Erythroblast (primary cell): Measurements from ENCODE around the gene PCDHB6.
"Not testable (repeated sequence)": the region's sequence is repeated elsewhere in the genome, so short reads cannot be mapped to it uniquely, and the experiment has no call there.

Experiments used
- DNase-seq, 2 experiments: peaks; one replicate each; lab custom pipeline; 2025; lab: John Stamatoyannopoulos, UW
- GATA1 ChIP-seq: IDR thresholded peaks from 2 replicates; pipeline ENCODE4 v1.6.1; 2011; ENCODE audit warnings: low read depth, mild to moderate bottlenecking, control low read depth, low read length, moderate library complexity
- POLR2A ChIP-seq: IDR thresholded peaks from 2 replicates; pipeline ENCODE4 v1.6.1; 2011; ENCODE audit warnings: mild to moderate bottlenecking, low read length

Gene PCDHB6

DNA sequence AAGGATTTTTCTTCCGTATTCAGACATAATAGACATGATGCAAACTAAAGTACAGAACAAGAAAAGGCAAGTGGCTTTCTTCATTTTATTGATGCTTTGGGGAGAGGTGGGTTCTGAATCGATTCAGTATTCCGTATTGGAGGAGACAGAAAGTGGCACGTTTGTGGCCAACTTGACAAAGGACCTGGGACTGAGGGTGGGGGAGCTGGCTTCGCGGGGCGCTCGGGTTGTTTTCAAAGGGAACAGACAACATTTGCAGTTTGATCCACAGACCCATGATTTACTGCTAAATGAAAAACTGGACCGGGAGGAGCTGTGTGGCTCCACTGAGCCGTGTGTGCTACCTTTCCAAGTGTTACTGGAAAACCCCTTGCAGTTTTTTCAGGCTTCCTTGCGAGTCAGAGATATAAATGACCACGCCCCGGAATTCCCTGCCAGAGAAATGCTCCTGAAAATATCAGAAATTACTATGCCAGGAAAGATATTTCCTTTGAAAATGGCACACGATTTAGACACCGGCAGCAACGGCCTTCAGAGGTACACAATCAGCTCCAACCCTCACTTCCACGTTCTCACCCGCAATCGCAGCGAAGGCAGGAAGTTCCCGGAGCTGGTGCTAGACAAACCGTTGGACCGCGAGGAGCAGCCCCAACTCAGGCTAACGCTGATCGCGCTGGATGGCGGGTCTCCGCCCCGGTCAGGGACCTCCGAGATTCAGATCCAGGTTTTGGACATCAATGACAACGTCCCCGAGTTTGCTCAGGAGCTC lies 551 bp downstream of the PCDHB6 start:
- DNase-seq: no peak
- TF ChIP-seq GATA1: no peak
- no peak for TF ChIP-seq POLR2A

DNA sequence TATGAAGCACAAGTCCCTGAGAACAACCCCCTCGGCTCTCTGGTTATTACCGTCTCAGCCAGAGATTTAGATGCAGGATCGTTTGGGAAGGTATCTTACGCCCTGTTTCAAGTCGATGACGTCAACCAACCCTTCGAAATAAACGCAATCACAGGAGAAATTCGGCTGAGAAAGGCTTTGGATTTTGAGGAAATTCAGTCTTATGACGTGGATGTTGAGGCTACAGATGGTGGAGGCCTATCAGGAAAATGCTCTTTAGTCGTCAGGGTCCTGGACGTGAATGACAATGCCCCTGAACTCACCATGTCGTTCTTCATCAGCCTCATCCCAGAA lies 1.1 kb downstream of the PCDHB6 start:
- TF ChIP-seq POLR2A: no peak
- TF ChIP-seq GATA1: no peak

DNA sequence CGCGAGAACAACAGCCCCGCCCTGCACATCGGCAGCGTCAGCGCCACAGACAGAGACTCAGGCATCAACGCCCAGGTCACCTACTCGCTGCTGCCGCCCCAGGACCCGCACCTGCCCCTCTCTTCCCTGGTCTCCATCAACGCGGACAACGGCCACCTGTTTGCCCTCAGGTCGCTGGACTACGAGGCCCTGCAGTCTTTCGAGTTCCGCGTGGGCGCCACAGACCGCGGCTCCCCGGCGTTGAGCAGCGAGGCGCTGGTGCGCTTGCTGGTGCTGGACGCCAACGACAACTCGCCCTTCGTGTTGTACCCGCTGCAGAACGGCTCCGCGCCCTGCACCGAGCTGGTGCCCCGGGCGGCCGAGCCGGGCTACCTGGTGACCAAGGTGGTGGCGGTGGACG lies 1.8 kb downstream of the PCDHB6 start:
- DNase-seq: not testable (repeated sequence)

More for the DNA sequence above, 1.1 kb downstream of the PCDHB6 start:
- DNase-seq: no peak

DNA sequence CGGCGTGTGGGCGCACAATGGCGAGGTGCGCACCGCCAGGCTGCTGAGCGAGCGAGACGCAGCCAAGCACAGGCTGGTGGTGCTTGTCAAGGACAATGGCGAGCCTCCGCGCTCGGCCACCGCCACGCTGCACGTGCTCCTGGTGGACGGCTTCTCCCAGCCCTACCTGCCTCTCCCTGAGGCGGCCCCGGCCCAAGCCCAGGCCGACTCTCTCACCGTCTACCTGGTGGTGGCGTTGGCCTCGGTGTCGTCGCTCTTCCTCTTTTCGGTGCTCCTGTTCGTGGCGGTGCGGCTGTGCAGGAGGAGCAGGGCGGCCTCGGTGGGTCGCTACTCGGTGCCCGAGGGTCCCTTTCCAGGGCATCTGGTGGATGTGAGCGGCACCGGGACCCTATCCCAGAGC lies 2.2 kb downstream of the PCDHB6 start:
- DNase-seq: not testable (repeated sequence)

DNA sequence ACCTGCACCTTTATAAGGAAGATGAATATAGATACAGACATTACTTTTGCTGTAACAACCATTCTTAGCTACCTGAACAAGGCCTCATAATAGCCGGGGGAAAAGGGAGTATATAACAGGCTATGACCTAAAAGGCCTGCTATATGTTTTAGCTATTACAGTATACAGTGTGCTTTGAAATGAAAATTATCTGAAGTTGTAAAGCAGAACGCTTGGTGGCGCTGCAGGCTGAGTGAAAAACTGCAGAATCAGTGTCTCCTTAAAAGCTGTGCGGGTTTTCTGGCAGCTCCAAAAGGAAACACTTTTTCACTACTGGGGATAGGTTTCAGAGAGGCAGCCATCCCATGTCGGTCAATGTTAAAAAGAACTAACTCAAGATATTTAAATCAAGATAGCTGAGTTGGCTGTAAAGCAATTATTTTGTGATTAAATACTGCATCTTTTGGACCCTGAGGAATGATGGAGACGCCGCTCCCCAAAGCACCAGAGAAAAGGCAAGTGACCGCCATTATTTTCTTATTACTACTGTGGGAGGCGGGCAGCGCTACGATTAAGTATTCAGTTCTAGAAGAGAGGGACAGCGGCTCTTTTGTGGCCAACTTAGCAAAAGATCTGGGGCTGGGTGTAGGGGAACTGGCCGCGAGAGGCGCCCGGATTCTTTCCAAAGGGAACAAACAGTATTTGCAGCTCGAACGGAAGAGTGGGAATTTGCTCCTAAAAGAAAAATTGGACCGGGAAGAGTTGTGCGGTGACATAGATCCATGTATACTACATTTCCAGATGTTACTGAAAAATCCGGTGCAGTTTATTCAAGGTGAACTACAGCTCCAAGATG lies 5.9 kb downstream of the PCDHB6 start:
- DNase-seq: no peak
- TF ChIP-seq GATA1 (no peak), POLR2A (no peak)

DNA sequence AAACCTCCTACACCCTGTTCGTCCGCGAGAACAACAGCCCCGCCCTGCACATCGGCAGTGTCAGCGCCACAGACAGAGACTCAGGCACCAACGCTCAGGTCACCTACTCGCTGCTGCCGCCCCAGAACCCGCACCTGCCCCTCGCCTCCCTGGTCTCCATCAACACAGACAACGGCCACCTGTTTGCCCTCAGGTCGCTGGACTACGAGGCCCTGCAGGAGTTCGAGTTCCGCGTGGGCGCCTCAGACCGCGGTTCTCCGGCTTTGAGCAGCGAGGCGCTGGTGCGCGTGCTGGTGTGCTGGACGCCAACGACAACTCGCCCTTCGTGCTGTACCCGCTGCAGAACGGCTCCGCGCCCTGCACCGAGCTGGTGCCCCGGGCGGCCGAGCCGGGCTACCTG lies 7.5 kb downstream of the PCDHB6 start:
- DNase-seq: not testable (repeated sequence)

DNA sequence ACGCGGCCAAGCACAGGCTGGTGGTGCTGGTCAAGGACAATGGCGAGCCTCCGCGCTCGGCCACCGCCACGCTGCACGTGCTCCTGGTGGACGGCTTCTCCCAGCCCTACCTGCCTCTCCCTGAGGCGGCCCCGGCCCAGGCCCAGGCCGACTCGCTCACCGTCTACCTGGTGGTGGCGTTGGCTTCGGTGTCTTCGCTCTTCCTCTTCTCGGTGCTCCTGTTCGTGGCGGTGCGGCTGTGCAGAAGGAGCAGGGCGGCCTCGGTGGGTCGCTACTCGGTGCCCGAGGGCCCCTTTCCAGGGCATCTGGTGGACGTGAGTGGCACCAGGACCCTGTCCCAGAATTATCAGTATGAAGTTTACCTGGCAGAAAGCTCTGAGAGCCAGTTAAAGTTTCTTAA lies 8.0 kb downstream of the PCDHB6 start:
- not testable (repeated sequence) for DNase-seq

DNA sequence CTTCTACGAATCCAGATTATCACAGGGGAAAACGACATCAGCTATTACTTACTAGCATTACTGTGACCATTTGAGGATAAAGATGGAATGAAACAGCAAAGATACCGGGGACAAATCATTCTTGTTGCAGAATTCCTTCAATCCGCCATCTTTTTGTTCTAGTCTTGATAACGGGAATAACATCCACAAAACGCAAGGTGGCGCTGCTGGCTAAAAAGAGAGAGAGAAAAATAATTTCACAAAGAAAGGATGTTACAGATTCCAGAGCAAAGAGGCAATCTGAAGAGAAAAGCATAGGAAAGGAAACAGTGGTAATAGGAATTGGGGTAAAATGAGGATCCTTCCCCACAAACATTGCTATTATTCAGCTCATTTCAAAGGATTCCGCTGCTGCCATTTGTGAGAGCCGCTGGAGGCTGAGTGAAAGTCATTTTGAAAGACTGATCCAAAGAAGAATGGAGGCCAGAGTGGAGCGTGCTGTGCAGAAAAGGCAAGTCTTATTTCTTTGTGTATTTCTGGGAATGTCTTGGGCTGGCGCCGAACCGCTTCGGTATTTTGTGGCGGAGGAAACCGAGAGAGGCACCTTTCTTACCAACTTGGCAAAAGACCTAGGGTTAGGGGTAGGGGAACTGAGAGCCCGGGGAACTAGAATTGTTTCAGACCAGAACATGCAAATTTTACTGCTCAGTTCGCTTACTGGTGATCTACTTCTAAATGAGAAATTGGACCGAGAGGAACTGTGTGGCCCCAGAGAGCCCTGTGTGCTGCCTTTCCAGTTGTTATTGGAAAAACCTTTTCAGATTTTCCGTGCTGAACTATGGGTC lies 22.7 kb downstream of the PCDHB6 start, which contains the start of gene PCDHB7:
TSS of gene PCDHB7 (plus strand) at position 264 of the 824 bp plus-strand sequence. CDS start at position 456, 192 bp downstream.
- DNase-seq: peak in 1 of 2 experiments; percentile 23
- TF ChIP-seq GATA1: no peak
- no peak for TF ChIP-seq POLR2A

DNA sequence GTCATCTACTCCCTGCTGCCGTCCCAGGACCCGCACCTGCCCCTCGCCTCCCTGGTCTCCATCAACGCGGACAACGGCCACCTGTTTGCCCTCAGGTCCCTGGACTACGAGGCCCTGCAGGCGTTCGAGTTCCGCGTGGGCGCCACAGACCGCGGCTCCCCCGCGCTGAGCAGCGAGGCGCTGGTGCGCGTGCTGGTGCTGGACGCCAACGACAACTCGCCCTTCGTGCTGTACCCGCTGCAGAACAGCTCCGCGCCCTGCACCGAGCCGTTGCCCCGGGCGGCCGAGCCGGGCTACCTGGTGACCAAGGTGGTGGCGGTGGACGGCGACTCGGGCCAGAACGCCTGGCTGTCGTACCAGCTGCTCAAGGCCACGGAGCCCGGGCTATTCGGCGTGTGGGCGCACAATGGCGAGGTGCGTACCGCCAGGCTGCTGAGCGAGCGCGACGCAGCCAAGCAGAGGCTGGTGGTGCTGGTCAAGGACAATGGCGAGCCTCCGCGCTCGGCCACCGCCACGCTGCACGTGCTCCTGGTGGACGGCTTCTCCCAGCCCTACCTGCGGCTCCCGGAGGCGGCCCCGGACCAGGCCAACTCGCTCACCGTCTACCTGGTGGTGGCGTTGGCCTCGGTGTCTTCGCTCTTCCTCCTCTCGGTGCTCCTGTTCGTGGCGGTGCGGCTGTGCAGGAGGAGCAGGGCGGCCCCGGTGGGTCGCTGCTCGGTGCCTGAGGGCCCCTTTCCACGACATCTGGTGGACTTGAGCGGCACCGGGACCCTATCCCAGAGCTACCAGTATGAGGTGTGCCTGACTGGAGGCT lies 24.6 kb downstream of the PCDHB6 start:
- DNase-seq: not testable (repeated sequence)

DNA sequence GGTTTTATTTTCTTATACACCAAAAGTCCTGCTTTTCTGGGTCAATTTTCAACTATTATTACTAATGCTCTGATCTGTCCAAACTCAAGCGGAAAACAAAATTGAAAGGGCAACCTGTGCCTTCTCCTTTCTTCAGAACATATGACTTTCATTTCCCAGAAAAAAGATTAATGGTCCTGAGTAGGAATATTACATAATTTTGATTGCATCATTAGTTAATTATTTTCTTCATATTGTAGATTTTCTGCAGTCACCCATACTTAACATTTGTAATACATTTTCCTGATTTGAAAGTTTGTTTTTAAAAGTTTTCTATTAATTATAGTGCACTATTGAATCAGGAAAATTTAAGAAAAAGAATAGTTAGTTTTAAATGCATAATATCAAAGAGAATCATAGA lies 26.1 kb downstream of the PCDHB6 start:
- TF ChIP-seq POLR2A: no peak
- no peak for TF ChIP-seq GATA1
- DNase-seq: no peak

DNA sequence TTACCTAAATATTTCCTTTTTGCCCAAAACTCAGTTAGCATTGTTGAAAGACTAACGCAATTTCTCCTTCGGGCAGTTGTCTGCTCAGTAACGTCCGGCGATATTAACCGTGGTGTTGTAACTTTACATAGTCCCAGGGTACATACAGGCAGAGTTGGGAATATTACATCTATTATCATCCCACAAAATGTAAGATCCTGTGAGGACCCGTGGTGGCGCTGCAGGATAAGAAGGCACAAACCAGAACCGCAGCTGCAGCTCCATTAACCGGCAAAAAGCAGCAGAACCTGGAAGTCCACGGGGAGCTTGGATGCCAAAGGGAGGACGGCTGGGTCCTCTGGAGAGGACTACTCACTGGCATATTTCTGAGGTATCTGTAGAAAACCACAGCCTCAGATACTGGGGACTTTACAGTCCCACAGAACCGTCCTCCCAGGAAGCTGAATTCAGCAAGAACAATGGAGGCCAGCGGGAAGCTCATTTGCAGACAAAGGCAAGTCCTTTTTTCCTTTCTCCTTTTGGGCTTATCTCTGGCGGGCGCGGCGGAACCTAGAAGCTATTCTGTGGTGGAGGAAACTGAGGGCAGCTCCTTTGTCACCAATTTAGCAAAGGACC lies 27.8 kb downstream of the PCDHB6 start, which contains the start of gene PCDHB8:
TSS of gene PCDHB8 (plus strand) at position 214 of the 615 bp plus-strand sequence. CDS start at position 459, 245 bp downstream.
- DNase-seq: not testable (repeated sequence)

DNA sequence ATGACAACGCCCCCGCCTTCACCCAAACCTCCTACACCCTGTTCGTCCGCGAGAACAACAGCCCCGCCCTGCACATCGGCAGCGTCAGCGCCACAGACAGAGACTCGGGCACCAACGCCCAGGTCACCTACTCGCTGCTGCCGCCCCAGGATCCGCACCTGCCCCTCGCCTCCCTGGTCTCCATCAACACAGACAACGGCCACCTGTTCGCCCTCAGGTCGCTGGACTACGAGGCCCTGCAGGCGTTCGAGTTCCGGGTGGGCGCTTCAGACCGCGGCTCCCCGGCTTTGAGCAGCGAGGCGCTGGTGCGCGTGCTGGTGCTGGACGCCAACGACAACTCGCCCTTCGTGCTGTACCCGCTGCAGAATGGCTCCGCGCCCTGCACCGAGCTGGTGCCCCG lies 29.5 kb downstream of the PCDHB6 start:
- not testable (repeated sequence) for DNase-seq

DNA sequence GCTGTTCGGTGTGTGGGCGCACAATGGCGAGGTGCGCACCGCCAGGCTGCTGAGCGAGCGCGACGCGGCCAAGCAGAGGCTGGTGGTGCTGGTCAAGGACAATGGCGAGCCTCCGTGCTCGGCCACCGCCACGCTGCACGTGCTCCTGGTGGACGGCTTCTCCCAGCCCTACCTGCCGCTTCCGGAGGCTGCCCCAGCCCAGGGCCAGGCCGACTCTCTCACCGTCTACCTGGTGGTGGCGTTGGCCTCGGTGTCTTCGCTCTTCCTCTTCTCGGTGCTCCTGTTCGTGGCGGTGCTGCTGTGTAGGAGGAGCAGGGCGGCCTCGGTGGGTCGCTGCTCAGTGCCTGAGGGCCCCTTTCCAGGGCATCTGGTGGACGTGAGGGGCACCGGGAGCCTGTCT lies 30.0 kb downstream of the PCDHB6 start:
- DNase-seq: not testable (repeated sequence)

DNA sequence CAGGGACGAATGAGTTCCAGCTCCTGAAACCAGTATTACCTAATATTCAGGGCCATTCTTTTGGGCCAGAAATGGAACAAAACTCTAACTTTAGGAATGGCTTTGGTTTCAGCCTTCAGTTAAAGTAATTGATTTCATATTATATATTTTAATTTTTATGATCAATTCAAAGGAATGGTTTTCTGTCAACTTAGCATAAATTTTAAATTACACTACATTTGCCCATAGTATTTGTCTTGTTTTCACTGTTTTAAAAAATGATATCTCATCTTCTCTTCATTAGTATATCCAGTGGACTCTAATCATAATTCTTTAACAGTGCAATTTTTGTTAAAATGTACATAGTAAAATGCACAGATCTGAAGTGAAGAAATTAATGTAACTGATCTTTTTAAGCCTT lies 30.5 kb downstream of the PCDHB6 start:
- TF ChIP-seq GATA1: no peak
- no peak for TF ChIP-seq POLR2A
- no peak for DNase-seq
